ENCODE data around the gene MRC2.

Gene MRC2

DNA sequence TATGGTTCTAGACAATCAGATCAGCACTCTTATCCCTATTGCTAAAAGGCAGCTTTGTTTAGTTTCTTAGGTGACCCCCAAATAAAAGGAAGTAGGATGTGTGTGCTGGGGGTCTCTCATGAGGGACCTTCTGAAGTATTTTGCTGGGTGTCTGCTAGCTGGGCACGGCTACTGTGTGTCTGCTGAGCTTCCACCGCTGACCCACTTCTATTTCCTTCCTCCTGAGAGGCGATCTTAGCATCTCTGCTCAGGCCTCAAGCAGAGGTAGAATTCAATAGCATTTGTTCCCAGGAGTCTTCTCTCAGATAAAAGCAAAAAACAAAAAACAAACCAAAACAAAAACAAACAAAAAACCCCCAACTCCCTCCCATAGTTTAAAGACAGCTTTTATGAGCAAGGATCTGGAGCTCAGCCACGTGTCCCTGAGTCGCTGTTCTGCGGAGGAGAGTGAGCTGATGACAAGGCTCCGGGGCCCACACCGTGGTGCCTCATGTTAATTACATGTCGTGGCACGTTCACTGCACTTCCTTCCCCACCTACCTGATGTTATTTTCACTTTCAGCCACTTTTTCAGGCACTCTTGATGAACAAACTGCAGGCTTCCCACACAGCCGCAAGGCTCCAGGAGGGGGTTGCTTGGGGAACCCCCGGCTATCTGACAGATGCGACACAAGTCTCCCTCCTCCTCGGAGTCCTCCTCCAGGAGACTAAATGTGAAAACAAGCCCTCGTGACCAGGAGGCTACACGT, 97.1 kb downstream of the MRC2 start:
- peak; percentile 80 for DNase-seq

DNA sequence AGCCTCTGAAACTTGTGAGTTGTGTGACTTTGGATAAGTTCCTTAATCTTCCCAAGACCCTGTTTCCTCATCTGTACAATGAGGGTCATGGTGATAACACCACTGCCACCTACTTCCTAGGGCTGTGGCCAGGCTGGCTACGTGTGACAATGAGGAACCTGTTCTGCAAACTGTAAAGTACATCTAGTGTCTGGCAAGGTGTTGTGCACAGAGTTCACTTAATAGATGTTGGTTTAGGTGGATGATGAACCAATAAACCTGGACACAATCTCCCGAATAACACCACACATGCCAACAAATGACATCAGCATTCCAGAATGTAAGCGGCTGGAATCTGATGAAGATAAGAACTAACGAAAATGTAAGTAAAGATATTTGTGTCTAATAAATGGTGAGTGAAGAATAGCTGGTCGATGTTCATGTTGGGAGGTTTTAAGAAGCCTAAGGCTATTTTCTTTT, 98.3 kb downstream of the MRC2 start:
- no peak for DNase-seq

DNA sequence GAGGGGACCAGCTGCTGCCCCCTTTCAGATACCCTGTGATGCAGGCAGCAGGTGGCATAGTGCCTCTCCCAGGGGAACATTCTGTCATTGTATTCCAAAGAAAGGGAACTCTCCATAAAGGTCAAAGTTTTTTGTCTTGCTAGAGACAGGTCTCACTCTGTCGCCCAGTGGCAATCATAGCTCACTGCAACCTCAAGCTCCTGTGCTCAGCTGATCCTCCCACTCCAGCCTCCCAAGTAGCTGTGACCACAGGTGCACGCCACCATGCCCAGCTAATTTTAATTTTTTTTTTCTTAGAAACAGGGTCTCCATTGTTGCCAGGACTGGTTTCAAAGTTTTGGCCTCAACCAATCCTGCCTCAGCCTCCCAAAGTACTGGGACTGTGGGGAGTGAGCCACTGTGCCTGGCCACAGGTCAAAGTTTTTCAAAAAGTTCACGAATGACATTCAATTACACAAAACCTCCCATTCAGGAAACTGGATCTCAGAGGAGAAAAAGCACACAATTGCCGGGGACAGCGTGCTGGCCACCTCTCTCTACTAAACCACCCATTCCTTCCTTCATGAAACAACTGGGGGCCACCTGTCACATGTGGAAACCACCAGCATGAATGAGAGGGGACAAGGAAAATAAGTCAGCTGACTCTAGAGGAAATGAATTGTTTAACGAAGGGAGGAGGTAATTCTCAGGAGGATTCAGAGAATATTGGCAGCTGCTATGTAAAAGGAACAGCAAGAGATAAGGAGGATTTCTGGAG, 100.6 kb downstream of the MRC2 start:
- no peak for DNase-seq

DNA sequence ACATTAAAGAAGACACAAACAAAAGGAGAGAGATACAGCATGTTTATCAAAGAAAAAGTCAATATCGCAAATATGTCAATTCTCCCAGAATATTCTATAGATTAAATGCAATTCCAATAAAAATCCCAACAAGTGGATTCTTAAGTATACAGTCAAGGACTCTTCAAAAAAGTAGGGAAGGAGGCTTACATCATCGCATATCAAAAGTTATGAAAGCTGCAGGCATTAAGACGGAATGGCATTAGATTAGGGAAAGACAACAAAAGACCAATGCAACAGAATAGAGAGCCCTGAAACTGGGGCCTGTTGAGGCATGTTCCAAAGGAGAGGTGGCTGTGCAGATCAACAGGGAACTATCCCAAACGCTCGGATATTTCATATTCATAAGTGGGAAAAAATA, 104.7 kb downstream of the MRC2 start:
- DNase-seq, result no peak

DNA sequence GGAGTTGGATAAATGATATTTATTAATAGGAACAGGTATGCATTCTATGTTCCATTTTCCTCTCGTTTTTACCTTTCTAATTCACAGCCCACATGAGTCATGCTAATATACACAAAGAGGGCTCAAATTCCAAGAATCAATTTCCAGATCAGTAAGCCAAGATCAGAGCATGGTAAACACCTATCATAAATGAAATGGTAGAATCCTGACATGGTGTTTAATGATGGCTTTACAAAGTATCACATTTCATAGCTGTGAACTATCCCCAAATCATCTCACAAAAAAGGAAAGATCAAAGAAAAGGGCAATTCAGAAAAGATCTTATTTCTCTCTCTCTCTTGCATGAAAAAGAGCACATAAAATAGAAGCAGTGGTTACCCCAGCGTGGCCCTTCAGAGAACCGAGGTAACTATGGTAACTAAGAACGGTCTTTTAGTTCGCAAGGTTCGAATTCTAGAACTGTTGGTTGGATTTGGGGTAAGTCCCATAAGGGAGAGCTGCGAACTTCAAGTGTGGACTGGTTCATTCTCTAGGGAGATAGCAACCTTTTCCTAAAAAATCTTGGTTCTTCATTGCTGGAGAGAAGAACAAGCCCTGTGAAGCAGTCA, 107.7 kb downstream of the MRC2 start:
- DNase-seq, result no peak

DNA sequence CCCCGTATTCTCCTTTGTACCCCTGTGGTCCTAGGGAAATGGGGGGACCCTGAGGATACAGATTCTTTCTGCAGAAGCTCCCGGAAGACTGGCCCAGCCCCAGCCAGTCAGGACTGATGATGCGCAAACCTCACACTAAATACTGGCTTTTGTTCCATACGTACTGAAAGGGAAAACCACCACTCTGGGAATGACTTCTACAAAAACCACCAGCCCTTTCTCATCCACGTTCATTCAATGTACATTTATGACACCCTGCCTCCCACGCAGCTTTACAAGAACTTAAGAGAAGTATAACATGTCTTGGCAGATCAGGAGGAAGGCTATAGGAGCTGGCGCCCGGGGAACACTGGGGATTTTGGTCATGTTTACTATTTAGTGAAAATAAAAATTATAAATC, 110.0 kb downstream of the MRC2 start:
- DNase-seq, result no peak

DNA sequence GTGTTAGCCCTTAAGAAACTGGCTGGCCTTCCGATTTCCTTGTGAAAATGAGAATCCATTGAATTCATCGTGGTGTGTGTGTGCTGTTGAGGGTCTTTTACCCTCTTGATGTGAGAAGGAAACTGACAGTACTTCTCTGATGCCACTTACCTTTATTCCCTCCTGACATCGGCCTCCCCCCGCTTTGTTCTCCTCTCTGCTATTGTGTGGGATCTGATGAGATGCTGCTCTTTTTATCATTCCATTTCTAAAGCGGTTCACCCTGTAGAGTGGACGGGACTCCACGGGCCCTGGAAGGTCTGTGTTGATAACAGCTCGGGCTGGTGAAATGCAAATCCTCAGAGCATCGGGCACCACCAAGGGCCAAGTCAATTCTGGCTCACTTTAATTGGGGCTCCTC, 110.8 kb downstream of the MRC2 start:
- DNase-seq, result no peak

DNA sequence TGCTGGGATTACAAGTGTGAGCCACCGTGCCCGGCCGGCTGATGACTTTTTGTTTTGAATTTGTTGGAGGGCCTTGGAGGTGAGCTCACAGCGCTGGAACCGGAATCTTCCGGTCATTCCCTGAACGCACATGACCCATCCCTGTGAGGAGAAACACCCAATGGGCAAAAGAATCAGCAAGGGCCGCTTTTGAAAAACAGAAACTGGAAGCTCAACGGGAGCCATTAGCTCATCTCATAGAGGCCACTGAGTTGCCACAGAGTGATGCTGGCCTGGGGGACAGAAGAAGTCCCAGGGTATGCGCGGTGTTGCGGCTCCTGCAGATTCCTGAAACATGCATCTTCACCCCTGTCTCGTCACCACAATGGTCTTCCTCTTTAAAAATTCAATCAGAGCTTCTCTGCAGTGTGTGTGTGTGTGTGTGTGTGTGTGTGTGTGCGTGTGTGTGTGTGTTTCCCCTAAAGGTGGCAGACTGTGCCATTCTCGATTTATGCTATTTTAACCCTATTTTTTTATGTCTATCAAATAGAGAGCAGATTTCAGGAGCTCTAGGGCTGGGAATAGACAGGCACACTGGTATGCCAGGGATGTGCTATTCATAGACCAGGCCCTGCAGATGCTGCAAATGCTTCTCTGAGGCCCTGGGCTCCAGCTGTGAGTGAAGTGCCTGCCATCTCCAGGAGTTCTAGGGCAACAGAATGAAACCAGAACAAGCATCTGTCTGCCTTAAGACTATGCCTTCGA, 112.3 kb downstream of the MRC2 start:
- DNase-seq, result no peak

DNA sequence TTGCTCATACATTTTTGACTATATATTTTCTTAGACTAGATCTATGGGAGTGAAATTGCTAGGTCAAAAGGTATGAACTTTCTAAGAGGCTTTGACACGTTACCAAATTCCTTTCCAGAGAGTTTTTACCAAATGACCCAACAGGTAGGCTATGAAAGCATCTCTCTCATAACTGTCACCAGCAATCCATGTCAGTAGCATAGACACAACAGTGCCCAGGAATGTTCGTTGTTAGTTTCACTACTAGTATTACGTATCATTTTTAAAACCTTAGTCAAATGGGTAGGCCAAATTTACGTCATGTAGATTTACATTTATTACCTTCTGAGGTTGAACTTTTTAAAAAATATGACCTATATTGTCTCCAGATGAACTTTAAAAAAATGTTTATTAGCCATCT, 113.8 kb downstream of the MRC2 start:
- no peak for DNase-seq
